CD4-positive, alpha-beta T cell treated with Interleukin-2 at 100 ng/mL for 4 hours (primary cell): ENCODE results near the gene GRM4.

Experiments
- DNase-seq: peaks from one replicate; pipeline ENCODE4 v3.0.0-alpha.2; 2020; ENCODE audit warnings: low spot score

Gene GRM4

GRCh38 chr6:34142061-34142998 is 3.6 kb downstream of the GRM4 start:
- no peak for DNase-seq

- no peak for DNase-seq
Observed at GRCh38 chr6:34140075-34140474, 5.8 kb downstream of the GRM4 start.

DNA sequence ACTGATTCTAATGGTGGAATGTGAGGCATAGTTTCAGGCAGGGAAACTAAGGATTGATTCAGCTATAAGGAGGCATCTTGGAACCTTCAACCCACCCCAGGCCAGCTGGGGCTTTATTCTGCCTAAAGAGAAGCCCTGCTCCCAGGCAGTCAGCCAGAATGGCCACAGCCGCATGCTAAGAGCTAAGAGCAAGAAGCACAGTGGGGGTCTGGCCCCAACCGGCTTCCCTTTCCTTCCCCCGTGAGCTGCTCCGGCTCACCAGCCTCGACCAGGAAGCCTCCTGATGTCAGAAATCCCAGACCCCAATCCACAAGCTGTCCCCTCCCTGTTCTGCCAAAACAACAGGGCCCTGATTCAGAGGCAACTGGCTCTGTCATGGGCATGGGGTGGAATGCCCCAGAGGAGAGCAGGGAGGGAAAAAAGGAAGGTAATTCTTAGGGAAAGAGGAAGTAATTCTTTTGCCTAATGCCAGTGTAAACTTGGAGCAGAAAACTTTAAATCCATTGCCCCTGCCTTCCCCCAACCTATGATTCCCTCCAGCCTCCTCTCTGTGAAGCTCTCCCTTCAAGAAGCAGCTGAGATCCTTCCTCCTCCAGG is 6.9 kb downstream of the GRM4 start:
- DNase-seq = no peak

DNA sequence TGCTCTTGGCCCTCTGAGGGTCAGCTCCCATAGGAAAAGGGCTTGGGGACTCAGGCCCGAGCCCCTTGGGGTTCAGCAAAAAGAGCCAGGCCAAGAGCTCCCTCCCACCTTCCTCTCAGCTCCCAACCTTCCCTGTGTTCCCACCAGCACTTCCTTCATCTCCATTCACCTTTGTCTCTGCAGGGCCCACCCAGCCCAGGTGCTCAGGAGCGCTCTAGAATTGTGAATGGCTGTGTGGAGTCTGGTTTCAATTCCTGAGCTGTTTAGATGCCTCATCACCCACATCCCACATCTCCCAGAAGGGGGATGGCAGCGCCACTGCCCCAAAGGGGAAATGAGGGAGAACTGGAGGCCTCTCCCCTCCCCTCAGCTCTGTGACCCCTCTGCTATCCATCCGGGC is 7.7 kb downstream of the GRM4 start:
- DNase-seq = no peak

DNA sequence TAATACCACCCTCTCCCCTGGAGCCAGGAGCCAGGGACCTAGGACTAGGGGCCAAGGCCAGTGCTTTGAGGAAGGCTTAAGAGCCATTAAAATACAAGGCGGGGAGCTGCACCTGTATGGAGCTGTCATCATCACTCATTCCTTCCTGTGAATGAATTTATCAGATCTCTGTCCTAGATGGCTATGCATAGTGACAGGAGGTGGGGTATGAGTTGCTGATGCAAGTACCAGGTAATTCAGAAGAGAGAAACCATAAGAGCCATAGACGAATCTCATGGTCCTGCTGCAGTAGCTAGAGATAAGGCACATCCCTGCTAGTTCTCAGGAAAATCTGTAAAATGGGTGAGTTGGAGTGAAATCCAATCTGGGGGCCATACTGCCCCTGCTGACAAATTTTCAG is 10.3 kb downstream of the GRM4 start:
- DNase-seq = no peak

DNA sequence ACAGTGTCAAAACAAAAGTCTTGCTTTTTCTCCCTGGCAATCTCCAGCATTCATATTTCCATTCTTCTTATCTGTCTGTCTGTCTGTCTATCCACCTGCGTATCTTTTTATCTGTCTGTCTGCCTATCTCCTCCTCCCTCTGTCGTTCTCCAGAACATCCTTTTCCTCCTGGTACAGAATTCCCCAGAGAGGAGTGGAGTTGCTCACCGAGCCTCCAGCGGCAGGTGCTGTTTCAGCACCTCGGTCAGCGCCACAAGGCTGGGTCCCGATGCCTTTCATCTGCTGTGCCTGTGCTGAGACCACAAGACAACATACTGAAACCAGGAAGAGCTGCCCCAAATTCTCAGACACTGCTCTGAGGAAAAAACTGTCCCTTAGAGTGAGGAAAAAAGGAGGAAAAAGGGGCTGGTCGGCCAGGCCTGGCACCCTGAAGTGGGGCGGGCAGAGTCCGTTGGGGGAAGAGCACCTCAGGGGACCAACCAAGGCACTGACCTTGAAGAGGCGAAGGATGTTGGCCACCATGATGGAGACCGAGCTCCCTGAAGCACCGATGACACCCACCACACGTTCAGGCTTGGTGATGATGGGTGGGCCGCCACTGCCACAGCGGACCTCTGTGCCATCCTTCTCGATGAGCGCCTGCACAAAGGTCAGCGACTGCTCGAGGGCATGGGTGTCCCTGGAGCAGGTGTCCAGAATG is 13.3 kb downstream of the GRM4 start:
- peak; percentile 6 for DNase-seq

DNA sequence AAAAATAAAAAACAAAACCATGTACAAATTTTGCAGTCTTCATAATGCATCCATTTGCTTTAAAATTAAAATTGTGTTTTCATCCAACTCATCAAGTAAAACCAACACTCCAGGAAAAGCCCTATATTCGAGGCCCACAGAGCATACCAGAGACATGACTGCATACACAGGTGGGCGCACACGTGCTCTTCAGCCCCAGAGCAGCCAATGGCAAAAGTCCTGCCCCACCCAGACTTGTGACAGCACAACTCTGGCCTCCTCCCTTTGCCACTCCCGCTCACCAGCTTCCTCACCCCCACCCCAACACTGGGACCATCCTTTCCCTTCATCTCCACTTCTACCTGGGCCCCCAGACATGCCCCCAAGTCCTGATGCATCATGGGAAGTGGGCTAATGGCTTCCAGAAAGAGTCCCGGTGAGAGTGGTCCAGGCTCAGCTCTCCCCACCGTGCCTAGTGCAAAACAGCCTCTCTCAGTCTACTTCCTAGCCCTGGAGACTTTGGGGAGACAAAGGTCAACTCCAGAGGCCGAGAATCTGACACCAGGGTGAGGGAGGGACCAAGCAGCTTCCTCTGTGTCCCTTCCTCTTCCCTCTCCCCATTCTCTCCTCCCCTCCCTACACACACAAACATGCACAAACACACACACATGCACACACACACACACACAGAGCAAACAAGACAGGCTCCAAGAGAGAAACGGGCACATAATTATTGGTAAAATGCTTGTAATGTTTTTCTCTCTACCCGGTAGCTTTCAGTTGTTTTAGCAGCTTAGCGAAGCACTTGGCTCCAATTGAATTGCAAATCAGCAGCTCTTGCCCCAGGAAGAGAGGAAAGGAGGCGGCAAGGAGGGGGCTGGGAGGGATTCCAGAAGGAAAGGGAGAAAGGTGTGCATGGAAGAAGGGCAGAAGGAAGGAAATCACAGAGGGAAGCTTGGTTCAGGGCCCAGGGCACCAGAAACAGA is 14.3 kb downstream of the GRM4 start:
- DNase-seq = no peak

GRCh38 chr6:34130862-34131261 is 15.0 kb downstream of the GRM4 start:
- no peak for DNase-seq

GRCh38 chr6:34129753-34130152 is 16.1 kb downstream of the GRM4 start:
- DNase-seq = no peak

DNA sequence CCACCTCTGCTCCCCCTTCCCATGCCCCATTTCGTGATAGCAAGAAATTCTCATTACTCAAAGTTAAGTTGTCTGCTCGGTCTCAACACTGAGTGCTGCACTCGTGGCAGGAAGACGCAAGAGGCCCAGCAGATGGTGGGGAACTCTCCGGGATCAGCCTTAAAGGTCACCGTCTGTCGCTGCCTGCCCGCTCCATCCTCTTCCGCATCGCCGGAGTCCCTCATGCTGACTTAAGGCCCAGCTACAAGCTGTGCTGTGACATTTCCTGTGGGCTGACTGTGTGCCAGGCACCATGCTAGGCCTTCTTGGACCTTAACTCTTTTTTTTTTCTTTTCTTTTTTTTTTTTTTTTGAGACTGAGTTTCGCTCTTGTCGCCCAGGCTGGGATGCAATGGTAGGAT is 17.8 kb downstream of the GRM4 start:
- DNase-seq = no peak

DNA sequence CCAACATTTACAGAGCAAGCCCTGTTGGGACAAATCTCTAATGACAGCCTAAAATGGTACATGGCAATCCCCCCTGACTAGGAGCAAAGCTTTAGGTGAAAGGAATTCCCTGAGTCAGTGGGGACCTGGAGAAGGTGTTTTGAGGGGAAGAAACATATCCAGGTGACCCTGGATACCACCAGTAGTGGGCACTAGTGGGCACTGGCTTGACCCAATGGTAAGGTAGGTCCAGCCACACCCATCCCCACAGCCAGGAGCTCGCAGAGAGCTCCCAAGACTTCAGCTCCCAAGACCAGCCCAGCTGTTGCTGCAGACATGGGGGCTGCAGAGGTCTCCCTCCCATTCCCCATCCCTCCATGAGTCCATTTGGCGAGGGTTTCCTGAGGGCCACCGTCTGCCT is 19.5 kb downstream of the GRM4 start:
- DNase-seq = no peak

DNA sequence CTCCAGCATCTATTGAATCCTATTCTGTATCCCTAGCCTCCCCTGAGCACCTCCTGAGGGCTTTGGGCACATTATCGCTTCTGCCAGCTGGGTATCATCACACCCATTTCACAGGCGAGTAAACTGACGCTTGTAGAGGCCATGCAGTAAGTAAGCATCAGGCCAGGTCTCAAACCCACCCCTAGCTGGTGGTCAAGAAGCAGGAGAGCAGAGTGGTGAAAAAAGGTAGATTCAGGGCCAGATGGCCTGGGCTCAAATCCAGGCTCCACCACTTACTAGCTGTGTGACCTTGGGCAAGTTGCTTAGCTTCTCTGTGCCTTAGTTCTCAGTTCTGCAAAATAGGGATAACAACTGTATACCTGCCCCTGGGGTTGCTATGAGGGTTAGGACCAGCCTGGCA is 19.9 kb downstream of the GRM4 start:
- no peak for DNase-seq

DNA sequence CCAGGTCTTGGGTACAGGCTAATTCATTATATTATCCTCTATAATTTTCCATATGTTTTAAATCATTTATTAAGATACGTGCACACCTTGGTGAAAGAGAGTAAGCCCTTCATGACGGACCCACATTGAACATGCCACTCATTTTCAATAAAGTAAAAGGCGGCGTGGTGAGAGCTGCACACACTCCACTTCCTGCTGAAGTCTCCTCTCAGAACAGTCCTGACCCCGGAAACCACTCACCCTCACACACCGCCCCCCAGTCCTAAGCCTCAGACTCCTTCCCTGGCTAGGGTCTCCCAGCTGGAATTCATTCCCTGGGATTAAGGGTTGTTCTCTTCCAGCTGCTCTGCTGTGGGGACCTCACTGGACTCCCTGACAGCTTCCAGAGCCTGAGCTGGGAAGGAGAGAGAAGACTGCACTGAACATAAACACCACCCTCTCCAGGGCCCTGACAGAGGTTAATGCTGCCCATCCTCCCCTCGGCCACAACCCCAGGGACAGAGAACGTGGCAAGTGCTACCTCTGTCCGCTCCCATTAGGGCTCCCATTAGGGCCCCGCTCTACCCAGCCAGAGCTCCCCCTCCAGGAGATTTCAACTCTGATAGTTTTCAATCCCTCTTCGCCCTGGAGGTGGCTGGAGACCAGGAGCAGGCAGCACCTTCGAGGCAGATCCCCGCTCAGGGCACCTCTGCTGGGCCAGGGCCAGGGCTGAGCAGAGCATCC is 24.8 kb downstream of the GRM4 start:
- no peak for DNase-seq

DNA sequence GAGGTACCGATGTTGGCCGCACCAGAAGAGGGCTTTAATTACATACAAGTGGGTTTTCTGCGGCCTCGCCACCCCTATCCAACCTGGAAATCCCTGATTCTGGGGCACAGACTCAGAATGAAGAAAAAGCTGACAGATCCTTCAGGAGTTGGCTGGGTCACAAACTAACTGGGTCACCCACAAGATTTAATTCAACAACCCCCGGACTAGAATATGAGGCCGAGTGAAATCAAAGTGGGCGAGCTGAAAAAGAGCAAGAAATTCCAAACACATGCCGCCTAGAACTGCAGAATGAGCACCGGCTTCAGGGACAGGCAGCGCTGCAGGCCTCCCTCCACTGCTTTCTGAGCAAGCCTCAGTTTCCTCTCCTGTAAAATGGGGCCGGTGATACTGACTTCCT is 30.0 kb downstream of the GRM4 start:
- DNase-seq = no peak

DNA sequence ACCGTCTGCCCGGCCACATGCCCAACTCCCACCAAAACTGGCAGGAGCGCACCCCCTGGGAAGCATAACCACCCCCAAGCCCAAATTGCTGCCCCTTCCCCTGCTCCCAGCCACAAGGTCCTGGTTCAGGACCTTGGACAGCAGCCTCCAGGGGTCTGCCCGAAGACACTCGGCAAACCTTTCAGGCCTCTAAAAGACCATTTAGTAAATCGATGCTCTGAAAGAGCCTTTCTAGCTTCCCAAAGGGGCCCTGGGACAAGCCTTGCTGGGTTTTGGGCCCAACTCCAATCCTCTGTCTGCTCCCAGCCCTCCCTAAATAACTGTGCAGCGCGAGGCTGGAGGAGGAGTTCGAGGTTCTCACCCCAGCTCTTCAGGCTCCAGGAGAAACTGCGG is 30.5 kb downstream of the GRM4 start:
- no peak for DNase-seq

DNA sequence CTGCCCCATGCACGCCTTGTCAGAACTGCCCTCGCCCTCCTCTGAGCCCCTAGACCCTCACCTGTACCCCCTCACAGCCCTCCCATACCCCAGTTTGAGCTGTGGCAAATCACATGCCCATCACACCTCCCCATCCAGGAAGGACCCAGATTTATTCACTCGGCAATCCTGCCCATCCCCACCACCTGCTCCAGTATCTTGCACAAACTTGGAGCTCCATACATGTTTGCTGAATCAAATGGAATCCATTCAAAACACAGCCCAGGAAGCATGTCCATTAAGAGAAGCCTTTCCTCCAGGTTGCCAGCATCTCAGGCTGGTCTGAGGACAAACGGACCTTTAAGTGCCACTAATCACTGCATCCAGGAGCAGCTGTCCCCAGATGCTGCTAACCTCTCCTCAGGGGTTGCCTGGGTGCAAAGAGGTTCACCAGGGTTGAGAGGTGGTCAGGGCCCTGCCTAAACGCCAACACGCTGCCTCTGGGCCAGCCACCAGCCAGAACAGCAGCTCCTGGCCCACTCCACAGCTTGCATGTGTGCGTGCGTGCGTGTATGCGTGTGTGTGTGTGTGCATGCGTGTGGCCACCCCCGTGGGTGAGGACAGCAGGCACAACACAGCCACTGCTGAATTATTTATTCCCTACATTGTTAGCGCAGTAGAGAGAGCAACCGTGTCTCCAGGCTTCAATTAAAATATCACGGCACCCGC is 31.0 kb downstream of the GRM4 start:
- no peak for DNase-seq

DNA sequence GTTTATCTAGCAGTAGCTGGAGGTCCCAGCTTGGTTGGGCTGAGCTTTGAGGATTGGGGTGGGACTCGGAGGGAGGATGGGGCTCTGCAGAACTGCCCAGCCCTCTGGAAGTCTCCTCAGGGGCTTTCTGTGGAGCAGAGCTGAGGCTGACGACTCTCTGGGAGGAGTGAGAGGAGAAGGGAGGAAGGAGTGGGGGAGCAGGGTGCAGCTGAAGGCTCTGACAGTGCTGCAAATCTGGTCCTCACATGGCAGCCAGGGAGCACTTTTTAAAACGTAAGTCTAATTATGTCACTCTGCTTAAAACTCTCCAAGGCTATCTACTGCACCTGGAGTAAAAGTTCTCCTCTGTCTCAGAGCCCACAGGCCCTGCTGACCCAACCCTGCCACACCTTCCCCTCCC is 32.4 kb downstream of the GRM4 start:
- DNase-seq = no peak

DNA sequence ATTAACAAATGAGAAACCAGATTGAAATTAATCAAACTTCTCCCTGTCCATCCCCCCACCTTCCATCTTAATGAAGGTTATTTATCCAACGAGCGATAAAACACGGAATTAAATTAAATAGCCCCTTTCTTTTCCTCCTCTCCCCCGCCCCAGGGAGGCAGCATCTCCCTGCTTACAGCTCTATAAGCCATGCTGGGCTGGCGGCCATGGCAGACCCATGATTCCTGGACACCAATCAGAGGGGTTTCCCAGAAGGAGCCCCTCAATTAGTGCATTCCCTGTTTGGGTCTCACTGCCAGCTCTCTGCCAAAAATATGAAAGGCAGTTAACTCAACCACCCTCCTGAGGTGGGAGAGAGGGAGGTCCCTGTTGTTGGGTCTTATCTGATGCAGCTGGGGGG is 33.8 kb downstream of the GRM4 start:
- DNase-seq = no peak

- DNase-seq = no peak
Observed at GRCh38 chr6:34110610-34111009, 35.3 kb downstream of the GRM4 start.

DNA sequence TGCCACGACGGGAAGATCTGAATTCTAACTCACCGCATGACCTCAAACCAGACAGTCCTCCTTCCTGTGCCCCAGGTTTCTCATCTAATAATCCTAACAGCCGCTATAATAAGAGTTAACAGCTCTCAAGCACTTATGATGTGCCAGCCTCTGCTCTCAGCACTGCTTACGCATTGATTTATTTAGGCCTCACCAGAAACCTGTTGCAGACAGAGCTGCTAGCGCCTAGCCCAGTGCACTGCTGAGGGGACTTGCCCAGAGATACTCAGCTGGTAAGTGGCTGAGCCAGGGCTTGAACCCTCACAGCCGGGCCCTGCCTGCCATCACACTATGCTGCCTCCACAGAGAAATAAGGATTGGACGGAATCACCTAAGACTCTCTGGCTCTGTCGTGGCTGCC is 37.7 kb downstream of the GRM4 start:
- no peak for DNase-seq

DNA sequence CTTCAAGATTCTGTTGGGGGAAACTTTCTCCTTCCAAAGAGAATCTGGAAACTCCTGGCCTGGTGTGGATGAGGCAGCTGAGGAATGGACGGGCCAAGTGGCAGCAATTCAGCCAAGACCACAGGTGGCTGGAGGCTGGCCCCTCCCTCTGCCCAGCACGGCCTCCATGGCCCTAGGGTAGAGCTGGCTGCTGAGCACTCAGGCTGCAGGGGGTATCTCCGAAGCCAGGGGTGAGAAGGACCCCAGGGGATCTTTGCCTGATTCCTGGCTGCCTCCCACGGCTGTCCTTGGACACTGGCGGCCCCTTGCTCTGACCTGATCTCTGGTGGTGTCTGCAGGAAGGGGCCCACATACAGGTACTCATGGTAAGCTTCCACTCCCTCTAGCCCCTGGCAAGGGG is 39.0 kb downstream of the GRM4 start:
- DNase-seq = no peak
